Skin epidermis (tissue), 12 donors: ENCODE data around the gene FADS2.
"Not testable (repeated sequence)": the region's sequence is repeated elsewhere in the genome, so short reads cannot be mapped to it uniquely, and the experiment has no call there.

ENCODE experiments used
- H3K27ac ChIP-seq, 21 experiments: fragments of 200-600 bp; sonication (generic) in 11 of 21; one replicate each; pipeline ENCODE4 v1.5.0; 2020; ENCODE audit warnings: mild to moderate bottlenecking in 3 of 21, inconsistent platforms in 2 of 21, moderate library complexity in 2 of 21
- H3K4me3 ChIP-seq, 7 experiments: fragments of 200-600 bp; sonication (generic) in 2 of 7; one replicate each; pipeline ENCODE4 v1.5.0; 2020; ENCODE audit warnings: inconsistent platforms in 2 of 7, mild to moderate bottlenecking in 2 of 7, moderate library complexity in 1 of 7

The FADS2 gene

DNA sequence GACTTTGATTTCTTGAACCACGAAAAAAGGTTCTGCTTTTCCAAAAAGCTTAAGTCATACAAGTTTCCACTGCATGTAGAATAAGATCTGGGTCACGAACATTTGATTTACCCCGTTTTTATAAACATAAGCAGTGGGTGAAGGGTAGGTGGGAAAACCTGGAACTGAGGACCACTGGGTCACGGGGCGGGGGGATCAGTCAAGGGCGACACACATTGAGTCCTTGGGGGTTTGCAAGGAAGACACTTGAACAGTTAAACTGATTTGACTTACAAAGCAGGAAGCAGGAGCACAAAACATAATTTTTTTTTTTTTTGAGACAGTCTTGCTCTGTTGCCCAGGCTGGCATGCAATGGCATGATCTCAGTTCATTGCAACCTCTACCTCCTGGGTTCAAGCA lies 52.4 kb downstream of the FADS2 start:
- no peak overlapping the region for H3K4me3 ChIP-seq
- peak overlapping the region in 1 of 21 experiments; percentile 3 for H3K27ac ChIP-seq

DNA sequence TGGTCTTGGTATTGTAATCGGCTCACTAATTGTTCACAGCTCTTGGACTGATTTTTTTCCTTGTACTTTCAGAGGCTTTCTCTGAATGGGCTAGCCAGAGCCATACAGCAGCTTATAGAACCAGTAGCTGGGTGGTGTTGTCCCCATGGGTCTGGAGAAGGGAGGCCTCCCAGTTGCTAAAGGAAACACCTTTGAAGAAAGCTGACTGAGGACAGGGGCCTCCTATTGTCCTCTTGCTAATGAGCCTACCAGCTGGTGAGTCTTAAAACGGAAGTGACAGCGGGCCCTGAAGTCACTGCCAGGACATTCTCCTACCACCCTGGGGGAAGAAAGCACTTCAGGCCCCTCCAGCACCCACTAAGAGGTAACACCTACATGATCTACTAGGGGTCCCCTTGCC lies 53.3 kb downstream of the FADS2 start:
- Histone ChIP-seq H3K4me3 (no peak overlapping the region), H3K27ac (no peak overlapping the region)

DNA sequence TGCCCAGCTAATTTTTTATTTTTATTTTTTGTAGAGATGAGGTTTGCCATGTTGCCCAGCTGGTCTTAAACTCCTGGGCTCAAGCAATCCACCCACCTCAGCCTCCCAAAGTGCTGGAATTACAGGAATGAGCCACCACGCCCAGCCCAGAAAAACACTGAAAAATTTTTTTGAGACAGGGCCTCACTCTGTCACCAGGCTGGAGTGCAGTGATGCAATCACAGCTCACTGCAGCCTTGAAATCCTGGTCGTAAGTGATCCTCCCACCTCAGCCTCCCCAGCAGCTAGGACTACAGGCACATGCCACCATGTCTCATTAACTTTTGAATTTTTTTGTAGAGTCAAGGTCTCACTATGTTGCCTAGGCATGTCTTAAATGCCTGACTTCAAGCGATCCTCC lies 54.2 kb downstream of the FADS2 start:
- H3K4me3 ChIP-seq, H3K27ac ChIP-seq: not testable (repeated sequence)

DNA sequence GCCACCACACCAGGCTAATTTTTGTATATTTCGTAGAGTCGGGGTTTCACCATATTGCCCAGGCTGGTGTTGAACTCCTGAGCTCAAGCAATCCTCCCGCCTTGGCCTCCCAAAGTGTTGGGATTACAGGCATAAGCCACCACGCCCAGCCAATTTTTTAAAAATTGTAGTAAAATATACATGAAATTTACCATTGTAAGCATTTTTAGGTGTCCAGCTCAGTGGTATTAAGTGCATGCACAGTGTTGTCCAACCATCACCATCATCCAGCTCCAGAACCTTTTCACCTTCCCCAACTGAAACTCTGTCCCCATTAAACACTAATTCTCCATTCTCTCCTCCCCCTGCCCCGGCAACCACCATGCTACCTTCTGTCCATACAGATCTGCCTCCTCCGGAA lies 54.8 kb downstream of the FADS2 start:
- no peak overlapping the region for H3K4me3 ChIP-seq

DNA sequence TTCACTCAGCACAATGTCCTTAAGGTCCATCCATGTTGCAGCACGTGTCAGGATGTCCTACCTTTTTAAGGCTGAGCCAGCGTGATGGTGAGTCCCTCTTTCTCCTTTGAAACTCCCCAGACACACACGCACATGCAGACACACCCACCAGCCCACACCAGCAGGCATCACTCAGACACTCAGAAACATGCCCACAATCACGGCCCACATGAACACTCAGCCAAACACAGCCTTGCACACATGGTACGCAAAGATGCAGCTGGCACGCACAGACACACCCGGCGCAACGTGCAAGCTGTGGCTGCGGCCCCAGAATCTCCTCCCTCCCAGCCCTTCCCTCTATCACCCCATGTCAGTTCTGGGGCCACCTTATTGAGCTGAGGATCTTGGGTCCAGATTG lies 55.2 kb downstream of the FADS2 start:
- no peak overlapping the region for H3K4me3 ChIP-seq
- no peak overlapping the region for H3K27ac ChIP-seq

More for the DNA sequence above, 54.8 kb downstream of the FADS2 start:
- H3K27ac ChIP-seq = no peak overlapping the region

DNA sequence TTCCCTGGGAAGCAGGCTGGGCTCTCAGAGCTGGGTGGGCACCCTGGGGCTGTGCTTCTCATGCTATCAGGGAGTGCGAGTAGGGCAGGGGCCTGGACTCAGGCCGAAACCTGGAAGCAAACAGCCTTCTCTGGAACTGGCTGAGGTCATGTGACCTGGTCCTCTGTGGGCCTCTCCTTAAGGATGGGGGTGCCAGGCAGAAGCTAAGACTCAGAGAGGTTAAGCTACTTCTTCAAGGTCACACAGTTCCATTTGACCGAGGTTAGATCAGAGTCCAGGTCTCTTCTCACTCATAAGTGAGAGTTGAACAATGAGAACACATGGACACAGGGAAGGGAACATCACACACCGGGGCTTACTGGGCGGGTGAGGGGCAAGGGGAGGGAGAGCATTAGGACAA lies 55.8 kb downstream of the FADS2 start:
- Histone ChIP-seq H3K4me3 (no peak overlapping the region), H3K27ac (no peak overlapping the region)

DNA sequence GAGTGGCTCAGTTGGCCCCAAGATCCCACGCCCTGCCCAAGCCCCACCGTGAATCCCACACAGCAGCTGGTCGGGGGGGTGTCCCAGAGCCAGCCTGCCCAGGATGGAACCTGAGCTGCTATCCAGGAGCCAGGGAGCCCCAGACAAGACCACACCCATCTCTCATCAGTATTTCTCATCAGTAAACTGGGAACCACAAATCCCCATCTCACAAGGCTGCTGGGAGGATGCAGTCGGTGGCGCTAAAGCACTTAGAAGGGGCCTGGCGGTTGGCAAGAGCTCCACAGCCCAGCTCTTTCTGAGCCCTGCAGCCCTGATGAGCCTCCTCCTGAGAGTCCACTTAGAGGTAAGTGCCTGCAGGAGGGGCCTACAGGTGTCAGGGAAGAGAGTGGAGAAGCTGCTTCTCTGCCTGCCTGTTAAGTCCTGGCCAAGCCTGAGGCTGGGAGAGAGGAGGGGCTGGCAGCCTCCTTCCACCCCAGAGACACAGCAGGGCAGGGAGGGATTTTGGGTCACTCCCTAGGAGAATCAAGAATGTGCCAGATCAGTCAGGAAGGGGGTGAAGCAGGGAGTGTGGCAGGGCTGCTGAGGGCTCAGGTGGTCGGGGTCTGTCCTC lies 57.2 kb downstream of the FADS2 start:
- H3K27ac ChIP-seq = no peak overlapping the region
- no peak overlapping the region for H3K4me3 ChIP-seq

DNA sequence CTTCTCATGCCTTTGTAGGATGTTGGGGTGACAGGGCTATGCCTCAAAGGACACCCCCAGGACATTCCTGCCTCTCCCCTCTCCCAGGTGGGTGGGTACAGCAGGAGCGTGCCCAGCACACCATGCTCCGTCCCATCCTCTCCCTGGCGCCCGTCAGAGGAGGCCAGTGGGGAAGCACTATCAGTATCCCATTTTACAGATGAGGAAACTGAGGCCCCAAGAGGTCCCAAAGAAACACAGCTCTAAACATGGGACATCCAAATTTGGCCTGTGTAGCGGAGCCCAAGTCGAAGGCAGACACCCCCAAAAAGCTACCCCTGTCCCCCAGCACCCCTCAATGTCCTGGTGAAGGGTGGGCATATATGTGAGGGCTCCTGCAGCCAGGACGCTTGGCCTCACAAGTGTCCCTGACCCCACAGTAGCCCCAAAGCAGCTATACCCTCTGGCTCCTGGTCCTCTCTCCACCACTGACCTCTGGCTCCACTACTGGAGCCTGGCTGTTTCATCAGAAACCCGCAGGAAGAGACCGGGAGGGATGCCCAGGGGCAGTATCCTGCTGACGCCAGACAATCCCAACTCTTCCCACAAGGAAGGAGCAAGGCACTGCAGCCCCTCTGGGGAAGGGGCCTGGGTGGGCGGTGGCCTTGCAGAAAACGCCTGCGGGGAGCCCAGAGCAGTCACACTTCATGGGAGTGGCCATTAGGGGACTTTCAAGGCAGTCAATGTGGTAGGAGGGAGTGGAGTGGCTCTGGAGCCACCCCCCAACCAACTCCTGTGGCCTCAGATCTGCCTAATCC lies 57.9 kb downstream of the FADS2 start:
- no peak overlapping the region for H3K27ac ChIP-seq
- H3K4me3 ChIP-seq = no peak overlapping the region

DNA sequence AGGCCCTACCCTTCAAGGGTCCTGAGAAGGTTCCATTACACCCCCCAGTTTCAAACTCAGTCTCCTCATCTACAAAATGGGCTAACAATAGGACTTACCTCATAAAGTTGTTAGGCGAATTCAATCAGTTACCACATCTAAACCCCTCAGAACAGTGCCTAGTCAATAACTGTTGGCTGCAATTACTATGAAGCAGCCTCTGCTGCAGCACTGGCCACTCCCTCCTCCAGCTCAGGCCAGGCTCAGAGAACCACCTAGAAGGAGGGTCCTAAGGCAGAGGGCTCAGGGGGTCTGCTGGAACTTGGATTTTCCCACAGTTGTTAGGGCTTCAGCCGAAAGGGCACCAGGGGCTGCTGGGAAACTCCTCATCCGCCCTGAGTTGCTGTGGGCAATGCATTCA lies 58.5 kb downstream of the FADS2 start:
- Histone ChIP-seq H3K27ac (no peak overlapping the region), H3K4me3 (no peak overlapping the region)

DNA sequence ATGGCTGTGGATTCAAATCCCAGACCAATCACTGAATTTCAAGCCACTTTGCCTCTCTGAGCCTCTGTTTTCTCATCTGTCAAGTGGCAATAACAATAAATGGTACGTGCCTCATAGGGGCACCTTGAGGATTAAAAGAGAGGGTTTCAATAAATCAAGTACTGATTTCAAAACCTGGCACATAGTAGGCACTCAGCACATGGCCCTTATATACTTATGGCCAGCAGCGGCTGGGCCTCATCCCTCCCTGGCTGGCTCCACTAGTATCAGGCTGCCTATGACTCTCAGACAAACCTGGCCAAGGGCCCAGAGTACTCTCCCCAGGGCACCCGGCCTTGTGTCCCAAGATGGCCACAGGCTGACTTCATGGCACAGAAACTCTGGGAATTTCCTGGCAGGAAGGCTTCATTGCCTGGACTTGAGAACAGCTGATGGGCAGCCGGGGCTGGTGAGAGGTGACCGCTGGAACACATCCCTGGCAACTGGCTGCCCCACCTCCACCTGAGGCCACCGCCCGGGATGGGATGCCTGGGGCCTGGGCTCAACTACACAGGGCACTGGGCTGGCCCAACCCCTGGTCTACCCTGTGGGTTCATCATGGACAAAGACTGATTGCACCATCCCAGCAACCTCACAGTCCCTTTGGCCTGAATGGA lies 59.9 kb downstream of the FADS2 start:
- H3K27ac ChIP-seq = peak overlapping the region in 5 of 21 experiments; percentile 4 to 52 (median 41)
- H3K4me3 ChIP-seq = no peak overlapping the region

DNA sequence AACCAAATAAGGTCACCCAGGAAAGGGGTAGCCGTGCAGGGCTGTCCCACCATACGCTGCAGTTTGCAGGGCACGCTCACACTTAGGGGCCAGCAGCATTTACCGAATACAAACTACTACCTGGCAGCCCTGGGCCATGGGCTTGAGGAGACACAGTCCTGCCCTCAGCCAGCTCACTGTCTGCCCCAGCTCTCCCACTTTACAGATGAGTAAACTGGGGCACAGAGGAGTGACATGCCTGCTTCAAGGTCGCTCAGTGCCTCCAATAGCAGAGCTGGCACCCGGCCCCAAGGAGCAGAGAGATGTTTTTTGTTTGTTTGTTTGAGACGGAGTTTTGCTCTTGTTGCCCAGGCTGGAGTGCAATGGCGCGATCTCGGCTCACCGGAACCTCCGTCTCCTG lies 60.5 kb downstream of the FADS2 start:
- H3K4me3 ChIP-seq = no peak overlapping the region
- peak overlapping the region in 5 of 21 experiments; percentile 4 to 52 (median 41) for H3K27ac ChIP-seq

DNA sequence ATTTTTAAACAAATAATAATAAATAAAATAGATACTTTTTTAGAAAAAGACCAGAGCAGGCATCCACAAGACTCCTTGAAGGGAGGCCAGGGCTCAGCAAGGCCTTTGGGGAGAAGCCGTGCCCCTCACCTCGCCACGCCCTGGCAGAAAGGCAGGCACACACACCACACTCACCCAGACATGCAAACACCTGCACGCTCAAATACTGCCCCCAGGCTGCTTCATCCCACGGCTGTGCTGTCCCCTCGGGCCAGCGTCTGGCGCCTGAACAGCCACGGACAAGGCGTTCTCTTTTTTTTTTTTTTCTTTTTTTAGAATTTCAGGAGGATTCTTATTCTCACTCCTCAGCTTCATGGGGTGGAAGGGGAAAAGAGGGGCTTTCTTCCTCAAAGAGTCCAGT lies 61.7 kb downstream of the FADS2 start:
- peak overlapping the region in 1 of 7 experiments; percentile 69 for H3K4me3 ChIP-seq
- peak overlapping the region in 3 of 21 experiments; percentile 72 to 83 (median 82) for H3K27ac ChIP-seq

DNA sequence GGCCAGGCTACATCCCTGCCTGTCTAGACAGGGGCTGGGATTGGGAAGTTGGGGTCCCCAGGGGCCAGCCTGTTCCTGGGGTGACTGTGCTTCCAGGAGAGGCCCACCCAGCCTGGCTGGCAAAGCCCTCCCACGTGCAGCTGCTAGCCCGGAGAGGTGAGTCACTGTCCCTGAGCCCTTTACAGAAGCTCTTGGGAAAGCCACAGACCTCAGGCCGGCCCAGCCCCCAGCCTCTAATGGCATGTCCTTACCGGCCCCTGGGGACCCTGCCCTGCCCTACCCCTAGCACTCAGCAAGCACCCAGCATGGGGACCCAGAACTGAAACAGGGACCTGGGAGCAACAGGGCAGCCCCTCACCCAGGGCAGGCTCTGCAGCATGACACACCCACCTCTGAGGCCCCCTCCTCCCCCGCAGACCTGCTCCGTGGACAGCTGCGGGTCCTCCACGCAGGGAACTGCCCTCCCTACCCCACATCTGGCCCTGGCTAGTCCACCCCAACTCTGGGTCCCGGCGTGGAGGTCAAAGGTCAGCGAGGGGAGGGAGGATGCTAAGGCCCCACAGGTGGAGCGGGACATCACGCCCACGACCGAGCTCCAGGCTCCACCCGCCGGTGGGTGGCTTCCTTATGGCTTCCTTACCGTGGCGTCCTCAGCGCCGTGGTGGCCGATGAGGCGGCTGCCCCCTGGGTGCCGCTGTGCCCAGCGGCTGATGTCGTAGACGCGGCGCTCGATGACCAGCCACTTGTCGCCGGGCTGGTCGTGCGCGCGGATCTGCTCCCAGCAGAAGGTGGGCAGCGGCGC lies 62.6 kb downstream of the FADS2 start:
- H3K4me3 ChIP-seq = peak overlapping the region; percentile 52 to 81 (median 73)
- peak overlapping the region in 19 of 21 experiments; percentile 9 to 85 (median 72) for H3K27ac ChIP-seq

DNA sequence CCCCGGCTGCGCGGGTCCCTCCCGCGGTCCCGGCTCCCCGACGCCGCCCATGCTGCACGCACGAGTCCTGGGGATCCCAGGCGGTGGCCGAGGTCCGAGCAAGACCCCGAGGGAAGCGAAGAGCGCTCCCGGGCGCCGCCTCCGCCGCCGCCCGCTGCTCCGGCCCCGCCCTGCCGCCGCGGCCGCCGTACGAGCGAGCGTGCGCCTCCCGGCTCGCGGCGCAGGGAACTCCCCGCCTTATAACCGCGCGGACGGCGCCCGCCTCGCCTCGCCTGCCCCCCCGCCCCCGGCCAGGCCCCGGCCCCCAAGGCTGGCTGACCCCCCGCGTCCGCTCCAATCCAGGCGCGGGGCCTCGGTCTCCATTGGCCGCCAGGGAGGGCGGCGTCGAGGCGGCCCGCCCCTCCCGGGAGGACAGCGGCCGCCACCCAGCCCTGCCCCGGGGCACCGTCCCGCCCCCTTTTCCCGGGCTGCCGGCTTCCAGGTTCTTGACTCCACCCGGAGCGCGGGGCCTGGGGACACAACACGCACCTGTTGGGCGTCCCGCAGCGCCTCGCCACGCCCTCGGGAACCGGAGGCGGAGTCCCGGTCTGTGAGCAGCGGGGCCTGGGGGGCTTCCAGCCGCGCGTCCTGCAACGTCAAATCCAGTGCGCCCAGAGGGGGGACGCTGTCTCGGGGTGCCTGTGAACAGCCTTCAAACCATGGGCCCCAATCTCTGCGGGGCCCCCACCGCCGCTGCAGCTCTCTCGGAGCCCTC lies 63.4 kb downstream of the FADS2 start, which contains the start of gene FADS3:
Gene FADS3 (minus strand): TSS at position 215 of the 754 bp plus-strand sequence. CDS start 164 bp downstream, at position 51.
- Histone ChIP-seq H3K27ac (peak within 1 kb of the TSS in 19 of 21 experiments; percentile 9 to 85 (median 74)), H3K4me3 (peak within 1 kb of the TSS; percentile 52 to 81 (median 73))

DNA sequence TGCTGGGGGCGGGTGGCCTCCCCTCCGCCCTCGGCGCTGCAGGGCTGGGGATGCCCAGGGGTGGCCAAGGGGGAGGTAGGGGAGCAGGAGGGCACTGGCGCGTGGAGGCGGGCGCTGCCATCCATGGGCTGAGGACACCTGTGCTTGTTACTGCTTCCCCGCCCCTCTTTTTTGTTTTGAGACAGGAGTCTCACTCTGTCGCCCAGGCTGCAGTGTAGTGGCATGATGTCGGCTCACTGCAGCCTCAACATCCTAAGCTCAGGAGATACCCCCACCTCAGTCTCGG lies 63.9 kb downstream of the FADS2 start:
- Histone ChIP-seq H3K27ac (peak overlapping the region in 13 of 21 experiments; percentile 4 to 85 (median 79)), H3K4me3 (peak overlapping the region; percentile 52 to 81 (median 73))

DNA sequence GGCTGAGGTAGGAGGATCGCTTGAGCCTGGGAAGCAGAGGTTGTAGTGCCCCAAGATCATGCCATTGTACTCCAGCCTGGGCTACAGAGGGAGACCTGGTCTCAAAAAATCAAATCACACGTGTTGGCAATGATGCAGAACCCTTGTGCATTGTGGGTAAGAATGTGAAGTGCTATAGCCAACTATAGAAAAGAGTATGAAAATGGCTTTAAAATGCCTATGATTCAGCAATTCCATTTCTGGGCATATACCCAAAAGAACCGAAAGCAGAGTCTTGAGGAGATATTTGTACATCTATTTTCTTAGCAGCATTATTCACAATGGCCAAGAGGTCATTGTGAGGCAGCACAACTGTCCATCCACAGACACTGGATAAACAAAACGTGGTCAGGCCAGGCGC lies 65.9 kb downstream of the FADS2 start:
- Histone ChIP-seq H3K27ac (no peak overlapping the region), H3K4me3 (no peak overlapping the region)

DNA sequence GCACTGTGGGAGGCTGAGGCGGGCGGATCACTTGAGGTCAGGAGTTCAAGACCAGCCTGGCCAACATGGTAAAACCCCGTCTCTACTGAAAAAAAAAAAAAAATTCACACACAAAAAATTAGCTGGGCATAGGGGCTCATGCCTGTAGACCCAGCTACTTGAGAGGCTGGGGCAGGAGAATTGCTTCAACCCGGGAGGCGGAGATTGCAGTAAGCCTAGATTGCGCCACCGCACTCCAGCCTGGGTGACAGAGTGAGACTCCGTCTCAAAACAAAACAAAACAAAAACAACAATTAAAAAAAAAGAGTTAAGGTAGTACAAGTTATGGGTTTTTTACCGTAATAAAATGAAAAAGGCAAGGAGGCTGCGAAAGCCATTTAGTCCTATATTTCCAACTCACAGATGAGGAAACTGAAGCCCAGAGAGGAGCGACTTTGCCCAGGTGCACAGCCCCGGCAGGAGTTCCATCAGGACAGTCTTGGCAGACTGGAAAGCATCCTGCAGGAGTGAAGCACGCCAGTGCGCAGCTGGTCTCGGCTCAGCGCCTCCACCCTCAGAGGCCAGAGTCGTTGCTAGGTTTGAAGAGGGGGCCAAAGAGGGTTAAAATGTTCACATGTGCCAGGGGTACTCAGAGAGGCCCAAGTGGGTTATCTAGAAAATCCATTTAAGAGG lies 67.1 kb downstream of the FADS2 start:
- Histone ChIP-seq H3K4me3 (no peak overlapping the region), H3K27ac (no peak overlapping the region)

DNA sequence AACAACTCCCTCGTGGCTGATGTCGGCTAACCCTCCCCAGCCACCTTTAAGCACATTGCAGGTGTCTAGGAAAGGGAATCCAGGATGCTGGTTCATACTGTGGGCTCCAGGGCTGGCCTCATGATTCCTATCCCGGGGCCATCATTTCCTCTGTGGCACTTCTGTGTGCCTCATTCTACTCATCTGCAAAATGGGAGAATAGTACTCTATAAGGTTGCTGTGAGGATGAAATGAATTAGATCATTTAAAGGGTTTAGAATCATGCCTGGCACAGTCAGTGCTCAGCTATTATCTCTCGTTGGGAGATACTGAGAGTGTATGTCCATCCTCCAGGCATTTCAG lies 67.6 kb downstream of the FADS2 start:
- Histone ChIP-seq H3K27ac (no peak overlapping the region), H3K4me3 (no peak overlapping the region)
